ENCODE results near the gene MCTP1.

MCTP1 gene

DNA sequence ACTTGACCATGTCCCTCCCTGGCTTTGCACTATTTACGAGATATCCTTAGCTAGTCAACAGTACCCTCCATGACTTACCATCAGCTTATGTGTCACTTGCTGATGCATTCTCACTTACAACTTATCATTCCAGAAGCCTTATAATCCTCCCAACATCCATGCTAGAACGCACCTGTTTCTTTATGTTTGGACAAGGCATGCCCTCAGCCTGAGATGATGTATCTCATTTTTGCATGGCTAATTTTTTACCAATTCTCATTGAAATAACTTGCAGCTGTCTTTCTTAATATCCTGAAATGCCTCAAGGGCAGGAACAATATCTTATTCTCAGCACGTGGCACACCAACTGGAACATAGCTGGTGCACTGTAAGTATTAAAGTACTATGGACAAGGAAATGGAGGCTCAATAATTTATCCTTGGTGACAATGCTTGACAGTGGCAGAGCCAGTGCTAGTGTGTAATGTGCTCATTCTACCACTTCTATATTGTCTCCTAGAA is 384.8 kb downstream of the MCTP1 start:
- no peak overlapping the region for H3K4me3 ChIP-seq (ENCODE audit: low read depth, low read length)
- in situ Hi-C loops (cut with HindIII; ENCODE audit: low sequenced_read_pairs) = no loop called here
- no peak for DNase-seq (ENCODE audit: low read depth)
- TF ChIP-seq, protein P1, sequence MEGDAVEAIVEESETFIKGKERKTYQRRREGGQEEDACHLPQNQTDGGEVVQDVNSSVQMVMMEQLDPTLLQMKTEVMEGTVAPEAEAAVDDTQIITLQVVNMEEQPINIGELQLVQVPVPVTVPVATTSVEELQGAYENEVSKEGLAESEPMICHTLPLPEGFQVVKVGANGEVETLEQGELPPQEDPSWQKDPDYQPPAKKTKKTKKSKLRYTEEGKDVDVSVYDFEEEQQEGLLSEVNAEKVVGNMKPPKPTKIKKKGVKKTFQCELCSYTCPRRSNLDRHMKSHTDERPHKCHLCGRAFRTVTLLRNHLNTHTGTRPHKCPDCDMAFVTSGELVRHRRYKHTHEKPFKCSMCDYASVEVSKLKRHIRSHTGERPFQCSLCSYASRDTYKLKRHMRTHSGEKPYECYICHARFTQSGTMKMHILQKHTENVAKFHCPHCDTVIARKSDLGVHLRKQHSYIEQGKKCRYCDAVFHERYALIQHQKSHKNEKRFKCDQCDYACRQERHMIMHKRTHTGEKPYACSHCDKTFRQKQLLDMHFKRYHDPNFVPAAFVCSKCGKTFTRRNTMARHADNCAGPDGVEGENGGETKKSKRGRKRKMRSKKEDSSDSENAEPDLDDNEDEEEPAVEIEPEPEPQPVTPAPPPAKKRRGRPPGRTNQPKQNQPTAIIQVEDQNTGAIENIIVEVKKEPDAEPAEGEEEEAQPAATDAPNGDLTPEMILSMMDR (IDR thresholded peaks at IDR 0.05; ENCODE audit: low read depth, low read length, missing control alignments) = no peak

DNA sequence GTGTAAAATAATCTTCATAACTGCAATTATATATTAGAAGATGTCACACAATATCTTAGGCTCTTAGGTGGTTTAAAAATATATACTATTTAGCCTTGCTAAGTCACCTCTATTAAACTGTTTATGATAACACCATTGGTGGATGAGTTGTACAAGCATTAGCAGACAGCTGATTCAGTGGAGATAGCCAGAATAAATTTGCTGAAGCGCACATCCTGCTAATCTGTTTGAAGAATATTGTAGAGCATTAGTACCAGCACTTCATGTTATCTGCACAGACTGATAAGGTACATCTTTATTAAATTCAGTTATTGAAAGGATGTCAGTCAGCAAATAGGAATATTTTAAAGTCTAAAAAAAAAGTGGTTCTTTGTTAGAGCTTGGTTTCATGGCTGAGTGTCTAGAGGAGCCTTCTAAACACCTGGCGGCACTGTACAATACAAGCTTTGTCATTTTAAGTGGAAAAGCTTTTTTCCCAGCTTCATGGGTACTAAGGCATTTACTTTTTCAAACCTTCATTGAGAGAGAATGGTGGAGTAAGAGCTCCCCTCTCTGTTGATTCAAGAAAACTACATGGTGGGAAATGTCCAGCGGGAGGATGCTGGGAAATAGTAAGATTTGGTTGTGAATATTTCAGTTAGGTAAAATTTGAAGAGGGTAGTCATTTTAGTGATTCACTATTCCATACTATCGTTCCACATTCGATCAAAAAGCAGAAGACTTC is 391.3 kb downstream of the MCTP1 start:
- H3K4me3 ChIP-seq (ENCODE audit: low read depth, low read length) = no peak overlapping the region
- TF ChIP-seq, protein P1 (IDR thresholded peaks at IDR 0.05; ENCODE audit: low read depth, low read length, missing control alignments) = peak; percentile 52
- in situ Hi-C loops (cut with HindIII; ENCODE audit: low sequenced_read_pairs) = no loop called here
- DNase-seq (ENCODE audit: low read depth) = no peak

DNA sequence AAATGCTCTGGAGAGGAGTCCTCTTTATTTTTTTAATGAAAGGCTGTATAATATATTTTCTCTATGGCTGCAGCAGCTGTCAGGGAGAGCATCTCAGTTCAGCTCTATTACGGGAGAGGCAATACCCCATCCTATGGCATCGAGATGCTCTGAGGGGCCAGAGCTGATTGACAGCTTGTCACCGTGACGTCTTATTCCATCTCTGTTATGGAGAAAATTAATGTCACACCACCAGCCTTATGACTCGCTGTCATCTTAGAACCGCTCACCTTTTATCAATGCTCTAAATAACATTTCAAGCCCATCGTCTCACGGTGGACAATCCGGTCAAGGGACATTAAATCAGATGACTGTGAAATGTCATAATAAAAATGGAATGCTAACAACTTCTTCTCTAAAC is 392.9 kb downstream of the MCTP1 start:
- TF ChIP-seq, protein P1 (IDR thresholded peaks at IDR 0.05; ENCODE audit: low read depth, low read length, missing control alignments) = no peak
- H3K4me3 ChIP-seq (ENCODE audit: low read depth, low read length) = no peak overlapping the region
- in situ Hi-C loops (cut with HindIII; ENCODE audit: low sequenced_read_pairs) = no loop called here
- DNase-seq (ENCODE audit: low read depth) = no peak

DNA sequence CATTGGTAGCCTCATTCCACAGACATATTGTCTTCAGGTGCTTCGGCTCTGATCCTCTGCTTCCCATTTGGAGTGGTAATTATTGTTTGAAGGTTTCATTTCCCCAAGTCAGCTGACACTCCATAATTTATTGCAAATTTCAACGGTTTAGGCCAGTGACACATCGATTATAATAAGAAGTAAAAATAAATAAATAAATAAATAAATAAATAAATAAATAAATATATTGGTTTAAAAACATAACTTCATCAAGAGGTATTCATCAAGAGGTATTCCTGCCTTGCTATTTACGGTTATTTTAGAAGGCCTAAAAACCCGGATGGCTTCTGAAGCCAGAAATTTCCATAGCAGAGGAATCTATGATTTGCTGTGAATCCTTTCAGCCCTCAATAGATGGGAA is 393.3 kb downstream of the MCTP1 start:
- no peak for DNase-seq (ENCODE audit: low read depth)
- H3K4me3 ChIP-seq (ENCODE audit: low read depth, low read length) = no peak overlapping the region
- in situ Hi-C loops (cut with HindIII; ENCODE audit: low sequenced_read_pairs) = no loop called here
- TF ChIP-seq, protein P1 (IDR thresholded peaks at IDR 0.05; ENCODE audit: low read depth, low read length, missing control alignments) = no peak

DNA sequence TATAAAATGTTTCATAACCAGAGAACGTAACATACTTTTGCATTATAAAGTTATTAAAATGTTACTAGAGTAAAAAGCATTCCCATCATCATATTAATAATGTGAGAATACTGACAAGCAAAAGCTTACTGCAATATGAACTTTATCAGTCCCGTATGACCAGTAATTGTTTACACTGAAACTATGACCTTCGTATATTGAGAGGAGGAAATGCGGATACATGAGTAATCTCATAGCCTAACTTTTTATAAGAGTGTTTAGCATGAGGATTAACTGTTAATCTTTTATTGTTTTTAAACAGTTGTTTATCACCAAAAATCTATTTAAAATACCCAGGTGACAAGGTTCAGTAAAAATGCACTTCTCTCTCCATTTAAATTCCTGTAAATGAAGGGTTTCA is 394.0 kb downstream of the MCTP1 start:
- in situ Hi-C loops (cut with HindIII; ENCODE audit: low sequenced_read_pairs) = no loop called here
- H3K4me3 ChIP-seq (ENCODE audit: low read depth, low read length) = no peak overlapping the region
- DNase-seq (ENCODE audit: low read depth) = no peak
- TF ChIP-seq, protein P1 (IDR thresholded peaks at IDR 0.05; ENCODE audit: low read depth, low read length, missing control alignments) = no peak

DNA sequence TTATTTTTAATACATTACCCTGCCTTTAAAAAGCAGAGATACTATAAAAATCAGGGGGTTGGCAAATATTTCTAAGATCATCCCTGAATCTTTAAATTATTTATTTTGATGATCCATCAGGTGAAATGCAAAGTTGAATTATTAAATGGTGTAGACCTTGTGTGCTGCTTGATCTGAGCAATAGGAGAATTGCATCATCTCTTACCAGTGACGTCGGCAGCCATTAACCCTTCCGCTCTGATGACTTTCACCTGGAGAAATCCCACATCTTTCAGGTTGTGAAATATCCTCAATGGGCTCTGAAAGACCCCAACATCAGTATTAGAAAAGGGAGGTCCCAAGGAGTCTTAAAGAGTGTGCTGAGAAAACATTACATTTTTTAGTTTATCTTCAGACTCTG is 396.2 kb downstream of the MCTP1 start:
- no peak for DNase-seq (ENCODE audit: low read depth)
- TF ChIP-seq, protein P1 (IDR thresholded peaks at IDR 0.05; ENCODE audit: low read depth, low read length, missing control alignments) = no peak
- no peak overlapping the region for H3K4me3 ChIP-seq (ENCODE audit: low read depth, low read length)
- in situ Hi-C loops (cut with HindIII; ENCODE audit: low sequenced_read_pairs) = no loop called here
